Keratinocyte (primary cell): ENCODE data around the gene SNCB. TPM values are rescaled to one million over a fixed set of nuclear protein-coding genes. Genes with fewer than 3 reads are reported as not detected.

ENCODE experiments used
- DNase-seq: peaks from one replicate; pipeline ENCODE4 v3.0.0-alpha.2; 2011; ENCODE audit warnings: low read depth, missing footprints, low spot score
- FAIRE-seq: peaks from 2 replicates; lab custom pipeline; 2011; peaks lifted over from hg19 to GRCh38; lab: Jason Lieb, UNC
- H2AFZ ChIP-seq: 2 replicates; pipeline ENCODE4 v1.6.0; 2012; ENCODE audit warnings: low read length, control low read depth, inconsistent platforms; ENCODE audit not compliant: control insufficient read depth
- H3K27ac ChIP-seq: 2 replicates; pipeline ENCODE4 v1.5.1; 2011; ENCODE audit warnings: low read length; ENCODE audit not compliant: control insufficient read depth, insufficient read depth
- H3K27me3 ChIP-seq: 3 replicates; pipeline ENCODE4 v1.6.0; 2011; ENCODE audit warnings: low read length; ENCODE audit not compliant: control insufficient read depth, insufficient read depth; ENCODE audit errors: extremely low read depth
- H3K36me3 ChIP-seq, 2 experiments: 2 replicates in 1 of 2; 3 replicates in 1 of 2; pipeline ENCODE4 v1.5.1; 2011; ENCODE audit warnings: low read length in 2 of 2, mild to moderate bottlenecking in 1 of 2; ENCODE audit not compliant: control insufficient read depth in 2 of 2, insufficient read depth in 2 of 2; ENCODE audit errors: extremely low read depth in 1 of 2
- H3K4me1 ChIP-seq: 3 replicates; pipeline ENCODE4 v1.5.1; 2011; ENCODE audit warnings: low read length; ENCODE audit not compliant: control insufficient read depth, insufficient read depth; ENCODE audit errors: extremely low read depth
- H3K4me2 ChIP-seq: 3 replicates; pipeline ENCODE4 v1.6.0; 2011; ENCODE audit warnings: low read depth, low read length; ENCODE audit not compliant: control insufficient read depth, insufficient read depth; ENCODE audit errors: extremely low read depth
- H3K4me3 ChIP-seq, 3 experiments: fragments of 200-600 bp in 1 of 3; sonication (generic) in 1 of 3; 2 replicates in 2 of 3; 3 replicates in 1 of 3; pipeline ENCODE4 v1.5.1; 2011 to 2016; ENCODE audit warnings: low read length in 3 of 3, mild to moderate bottlenecking in 3 of 3, control low read depth in 2 of 3, inconsistent platforms in 1 of 3, low read depth in 1 of 3, mixed read lengths in 1 of 3, mixed run types in 1 of 3, moderate library complexity in 1 of 3; ENCODE audit not compliant: control insufficient read depth in 2 of 3, insufficient read depth in 2 of 3; ENCODE audit errors: extremely low read depth in 1 of 3
- H3K79me2 ChIP-seq: 2 replicates; pipeline ENCODE4 v1.6.0; 2012; ENCODE audit warnings: low read length; ENCODE audit not compliant: control insufficient read depth, insufficient read depth
- H3K9ac ChIP-seq: 3 replicates; pipeline ENCODE4 v1.6.0; 2011; ENCODE audit warnings: low read length; ENCODE audit not compliant: control insufficient read depth, insufficient read depth; ENCODE audit errors: extremely low read depth
- H3K9me1 ChIP-seq: 3 replicates; pipeline ENCODE4 v1.6.0; 2011; ENCODE audit warnings: low read length; ENCODE audit not compliant: control insufficient read depth, insufficient read depth; ENCODE audit errors: extremely low read depth
- H3K9me3 ChIP-seq: 2 replicates; pipeline ENCODE4 v1.5.1; 2012; ENCODE audit warnings: low read depth, low read length; ENCODE audit not compliant: control insufficient read depth
- H4K20me1 ChIP-seq: 3 replicates; pipeline ENCODE4 v1.6.0; 2011; ENCODE audit warnings: low read length; ENCODE audit not compliant: control insufficient read depth, insufficient read depth; ENCODE audit errors: extremely low read depth
- CTCF ChIP-seq, 3 experiments: IDR thresholded peaks in 1 of 3; conservative IDR thresholded peaks in 1 of 3; optimal IDR thresholded peaks in 1 of 3; 2 replicates in 2 of 3; 3 replicates in 1 of 3; pipeline versions ENCODE3 to v1.5.1; 2011; ENCODE audit warnings: low read length in 3 of 3, mild to moderate bottlenecking in 3 of 3, moderate library complexity in 2 of 3, control low read depth in 1 of 3, inconsistent platforms in 1 of 3; ENCODE audit not compliant: insufficient read depth in 2 of 3; ENCODE audit errors: extremely low read depth in 1 of 3
- EZH2 ChIP-seq: IDR thresholded peaks from one replicate; pipeline ENCODE4 v1.6.1; 2012; ENCODE audit warnings: inconsistent platforms, mild to moderate bottlenecking, low read length, moderate library complexity
- dilution Hi-C: fragments of 300-500 bp; cut with MboI; formaldehyde crosslinking; loops from one replicate; pipeline ENCODE4 v1.7.0; 2020; ENCODE audit warnings: low sequenced_read_pairs; ENCODE audit not compliant: extremely low pct_ligation_motif_present
- polyA plus RNA-seq, 5 experiments: library from polyadenylated mRNA; depleted of rRNA in 3 of 5; stranded (reverse) in 3 of 5; stranded (forward) in 1 of 5; unstranded in 1 of 5; fragments of >200 nt; gene quantifications; 1 replicate in 1 of 5; 2 replicates in 3 of 5; 3 replicates in 1 of 5; pipeline versions ENCODE4 v1.2.1 to v1.2.3, GENCODE V29; 2011 to 2012; ENCODE audit warnings: missing spikeins in 2 of 5, low read depth in 1 of 5, low replicate concordance in 1 of 5

Gene SNCB
- polyA plus RNA-seq, 1 donor (not counting 4 experiments of a cell fraction or from before 2014, with no cell fraction given): 0.69 TPM

DNA sequence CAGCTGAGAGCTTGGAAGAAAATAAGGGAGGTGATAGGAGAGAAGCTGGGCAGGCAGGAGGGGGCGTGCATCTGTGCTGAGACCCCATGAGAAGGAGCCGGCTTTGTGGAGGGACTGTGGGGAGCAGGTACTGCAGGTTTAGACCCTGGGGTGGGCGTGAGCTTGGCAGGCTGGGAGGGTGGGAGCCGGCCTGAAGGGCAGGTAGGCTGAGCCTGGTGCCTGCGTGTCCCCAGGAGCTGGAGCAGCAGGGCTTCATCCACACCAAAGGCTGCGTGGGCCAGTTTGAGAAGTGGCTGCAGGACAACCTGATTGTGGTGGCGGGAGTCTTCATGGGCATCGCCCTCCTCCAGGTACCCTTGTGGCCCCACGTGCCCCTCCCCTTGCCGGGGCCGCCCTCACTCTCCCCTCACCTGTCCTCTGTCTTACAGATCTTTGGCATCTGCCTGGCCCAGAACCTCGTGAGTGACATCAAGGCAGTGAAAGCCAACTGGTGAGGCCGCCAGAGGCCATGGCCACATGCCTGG, 26.2 kb upstream of the SNCB start:
- Histone ChIP-seq H2AFZ (no peak overlapping the region), H3K9ac (no peak overlapping the region), H3K9me3 (no peaks in the 10 kb centered on the region), H3K79me2 (no peaks in the 10 kb centered on the region), H4K20me1 (peaks cover 7% of the 10 kb centered on the region), H3K27me3 (no peaks in the 10 kb centered on the region), H3K4me3 (no peak overlapping the region), H3K4me1 (peaks cover 11% of the 10 kb centered on the region), H3K4me2 (no peak overlapping the region), H3K27ac (no peak overlapping the region), H3K9me1 (no peaks in the 10 kb centered on the region), H3K36me3 (peaks cover 6 to 16% of the 10 kb centered on the region in 2 experiments)
- dilution Hi-C loops: no loop called here
- TF ChIP-seq EZH2 (no peak), CTCF (optimal IDR thresholded peaks at IDR 0.05 in 1 of 3, IDR thresholded peaks at IDR 0.05 in 1 of 3, conservative IDR thresholded peaks at IDR 0.05 in 1 of 3; ENCODE audit: extremely low read depth in 1 of 3, insufficient read depth in 2 of 3, low read length in 3 of 3) (no peak)
- no peak for FAIRE-seq
- DNase-seq: no peak

- Histone ChIP-seq H3K4me1 (peaks cover 11% of the 10 kb centered on the region), H3K9me3 (no peaks in the 10 kb centered on the region), H3K79me2 (peaks cover 11% of the 10 kb centered on the region), H3K27me3 (no peaks in the 10 kb centered on the region), H2AFZ (no peak overlapping the region), H3K9me1 (no peaks in the 10 kb centered on the region), H3K9ac (no peak overlapping the region), H3K4me2 (no peak overlapping the region), H3K27ac (no peak overlapping the region), H3K36me3 (peaks cover 6 to 16% of the 10 kb centered on the region in 2 experiments), H4K20me1 (peaks cover 4% of the 10 kb centered on the region), H3K4me3 (no peak overlapping the region)
- DNase-seq (no peak), FAIRE-seq (no peak)
- dilution Hi-C loops: no loop called here
- no peak for TF ChIP-seq CTCF (optimal IDR thresholded peaks at IDR 0.05 in 1 of 3, IDR thresholded peaks at IDR 0.05 in 1 of 3, conservative IDR thresholded peaks at IDR 0.05 in 1 of 3; ENCODE audit: extremely low read depth in 1 of 3, insufficient read depth in 2 of 3, low read length in 3 of 3)
- no peak for TF ChIP-seq EZH2
Measured at GRCh38 chr5:176654856-176655255, 24.5 kb upstream of the SNCB start.
